ENCODE results near the gene B3GNT9. TPM values are rescaled to one million over a fixed set of nuclear protein-coding genes. Genes with fewer than 3 reads are reported as not detected.

The B3GNT9 gene
- total RNA-seq, 6 experiments from 2014 or later, result 0.95 to 3.9 (median 1.7) TPM

GRCh38 chr16:67169642-67170167 lies 18.9 kb upstream of the B3GNT9 start:
- Histone ChIP-seq H3K36me3 (no peaks in the 10 kb centered on the region), H3K27me3 (no peaks in the 10 kb centered on the region), H3K9me3 (no peaks in the 10 kb centered on the region), H3K4me3 (peak overlapping the region; percentile 35 to 56 (median 43)), H3K4me1 (peaks cover 0 to 31% (median 10%) of the 10 kb centered on the region in 4 donors), H3K27ac (peak overlapping the region; percentile 35 to 89 (median 77))
- intact Hi-C loops (cut with DNase I), result no loop called here
- DNase-seq (no peak), ATAC-seq (no peak)
- WGBS (ENCODE audit: insufficient coverage, low coverage, low lambda C conversion rate, missing lambda C conversion rate), result 8% methylated on average over 14 of the region's 24 CpGs
- TF ChIP-seq CTCF (IDR thresholded peaks at IDR 0.05) (peak; percentile 10 to 54 (median 33)), POLR2A (IDR thresholded peaks at IDR 0.05) (no peak)

- no peaks in the 10 kb centered on the region for H3K36me3 ChIP-seq
- H3K27ac ChIP-seq, result no peak overlapping the region
- DNase-seq, result no peak
- WGBS (ENCODE audit: insufficient coverage, low coverage, low lambda C conversion rate, missing lambda C conversion rate), result no CpG with 5 or more reads among the region's 9 CpGs
- no peak for ATAC-seq
- H3K4me1 ChIP-seq, result peaks cover 0 to 31% (median 11%) of the 10 kb centered on the region in 4 donors
- no peaks in the 10 kb centered on the region for H3K27me3 ChIP-seq
- intact Hi-C loops (cut with DNase I), result no loop called here
- no peak for TF ChIP-seq POLR2A (IDR thresholded peaks at IDR 0.05)
- TF ChIP-seq CTCF (IDR thresholded peaks at IDR 0.05), result no peak
- H3K9me3 ChIP-seq, result no peaks in the 10 kb centered on the region
- no peak overlapping the region for H3K4me3 ChIP-seq
Measured at GRCh38 chr16:67169011-67169451, 18.2 kb upstream of the B3GNT9 start.

- WGBS (ENCODE audit: insufficient coverage, low coverage, low lambda C conversion rate, missing lambda C conversion rate), result no CpG with 5 or more reads among the region's 7 CpGs
- H3K4me3 ChIP-seq, result no peak overlapping the region
- peaks cover 0 to 36% (median 14%) of the 10 kb centered on the region in 4 donors for H3K4me1 ChIP-seq
- no peak for ATAC-seq
- H3K36me3 ChIP-seq, result no peaks in the 10 kb centered on the region
- H3K27me3 ChIP-seq, result no peaks in the 10 kb centered on the region
- peak in 1 of 3 donors; percentile 42 for DNase-seq
- TF ChIP-seq CTCF (IDR thresholded peaks at IDR 0.05) (no peak), POLR2A (IDR thresholded peaks at IDR 0.05) (no peak)
- intact Hi-C loops (cut with DNase I), result no loop called here
- no peaks in the 10 kb centered on the region for H3K9me3 ChIP-seq
- no peak overlapping the region for H3K27ac ChIP-seq
Measured at GRCh38 chr16:67167588-67167987, 16.8 kb upstream of the B3GNT9 start.

GRCh38 chr16:67166598-67167168 lies 15.9 kb upstream of the B3GNT9 start:
- H3K27ac ChIP-seq, result no peak overlapping the region
- H3K4me3 ChIP-seq, result no peak overlapping the region
- H3K27me3 ChIP-seq, result no peaks in the 10 kb centered on the region
- no peaks in the 10 kb centered on the region for H3K9me3 ChIP-seq
- intact Hi-C loops (cut with DNase I), result no loop called here
- no peaks in the 10 kb centered on the region for H3K36me3 ChIP-seq
- WGBS (ENCODE audit: insufficient coverage, low coverage, low lambda C conversion rate, missing lambda C conversion rate), result 96% methylated on average over 3 of the region's 5 CpGs
- DNase-seq, result peak in 1 of 3 donors; percentile 42
- H3K4me1 ChIP-seq, result peaks cover 0 to 36% (median 15%) of the 10 kb centered on the region in 4 donors
- no peak for TF ChIP-seq POLR2A (IDR thresholded peaks at IDR 0.05)
- no peak for TF ChIP-seq CTCF (IDR thresholded peaks at IDR 0.05)
- ATAC-seq, result no peak
